Right atrium auricular region (tissue), 2 donors: ENCODE results near the gene ZNF25. TPM values are rescaled to one million over a fixed set of nuclear protein-coding genes. Genes with fewer than 3 reads are reported as not detected.
"Not testable (repeated sequence)": the region's sequence is repeated elsewhere in the genome, so short reads cannot be mapped to it uniquely, and the experiment has no call there.

Experiments used
- DNase-seq: peaks from one replicate; pipeline ENCODE4 v3.0.0-alpha.2; 2019; ENCODE audit warnings: low spot score
- H3K27ac ChIP-seq, 2 donors: fragments of 200-600 bp; sonication (generic); 1 replicate in 1 of 2; 2 replicates in 1 of 2; pipeline ENCODE4 v1.5.1; 2016 to 2019
- H3K27me3 ChIP-seq, 2 donors: fragments of 200-600 bp; sonication (generic); one replicate each; pipeline versions ENCODE4 v1.5.1 to v1.6.0; 2017 to 2019
- H3K36me3 ChIP-seq: fragments of 200-600 bp; sonication (generic); one replicate; pipeline ENCODE4 v1.5.1; 2016
- H3K4me1 ChIP-seq, 2 donors: fragments of 200-600 bp; sonication (generic); one replicate each; pipeline versions ENCODE4 v1.5.1 to v1.6.0; 2017 to 2019
- H3K4me3 ChIP-seq, 2 donors: fragments of 200-600 bp; sonication (generic); 1 replicate in 1 of 2; 2 replicates in 1 of 2; pipeline ENCODE4 v1.5.1; 2017 to 2019; ENCODE audit warnings: mild to moderate bottlenecking in 1 of 2, moderate library complexity in 1 of 2
- H3K9me3 ChIP-seq, 2 donors: fragments of 200-600 bp; sonication (generic); one replicate each; pipeline ENCODE4 v1.5.1; 2019
- total RNA-seq, 2 donors: library from RNA; depleted of rRNA; stranded (reverse); fragments of >200 nt; gene quantifications; one replicate each; pipeline ENCODE4 v1.1.0, GENCODE V29; 2016
- TF ChIP-seq, protein P1 (sequence below), 2 donors: fragments of 200-600 bp; sonication (generic); IDR thresholded peaks; one replicate each; pipeline ENCODE4 v1.5.1; 2019; ENCODE audit warnings: antibody characterized with exemption in 2 of 2

The ZNF25 gene
- total RNA-seq: 10 to 100 TPM; 12.6 to 20.6 TPM

DNA sequence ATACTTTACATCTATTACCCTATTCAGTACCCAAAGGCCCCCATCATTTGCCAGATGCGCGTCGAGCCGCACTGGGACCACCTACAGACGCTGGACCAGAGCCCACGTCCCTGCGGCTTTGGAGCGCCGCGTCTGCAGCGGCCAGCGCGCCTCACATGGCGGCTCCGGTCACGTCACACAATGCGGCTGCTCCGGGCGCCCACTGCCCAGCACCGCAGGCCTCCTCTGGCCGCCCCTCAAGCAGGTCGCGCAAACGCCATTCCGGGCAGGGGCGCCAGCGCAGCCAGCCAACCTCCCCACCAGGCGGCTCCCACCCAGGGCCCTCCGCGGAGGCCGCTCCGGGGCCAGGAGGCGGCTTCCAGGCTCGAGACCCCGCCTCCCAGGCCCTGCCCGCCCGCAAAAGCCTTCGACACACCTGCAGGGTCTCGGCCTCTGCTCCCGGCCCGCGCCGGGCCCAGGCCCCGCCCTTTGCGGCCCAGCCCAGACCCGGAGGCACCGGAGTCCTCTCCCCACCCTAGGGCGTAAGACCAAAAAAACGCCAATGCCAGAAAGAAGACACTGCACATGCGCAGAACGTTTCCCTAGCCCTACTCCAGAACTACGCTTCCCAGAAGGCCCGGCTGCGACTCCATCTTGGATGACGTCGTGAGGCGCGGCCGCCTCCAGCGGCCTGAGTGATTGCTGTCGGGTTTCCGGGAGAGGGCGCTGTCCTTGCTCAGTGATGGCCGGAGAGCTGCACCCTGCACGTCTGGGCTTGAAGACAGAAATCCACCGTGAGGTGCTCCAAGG is at the start of gene ZNF25:
Gene ZNF25 (minus strand): TSS at position 557 of the 789 bp plus-strand sequence. CDS start 4,925 bp downstream, outside the sequence.
- Histone ChIP-seq H3K27me3 (no peaks in the 10 kb centered on the region), H3K36me3 (no peaks in the 10 kb centered on the region), H3K27ac (peak within 1 kb of the TSS; percentile 99), H3K4me3 (peak within 1 kb of the TSS; percentile 86 to 94), H3K4me1 (peaks cover 0 to 6% of the 10 kb centered on the region in 2 donors), H3K9me3 (no peaks in the 10 kb centered on the region)
- peak; percentile 99 for DNase-seq
- TF ChIP-seq, protein P1, sequence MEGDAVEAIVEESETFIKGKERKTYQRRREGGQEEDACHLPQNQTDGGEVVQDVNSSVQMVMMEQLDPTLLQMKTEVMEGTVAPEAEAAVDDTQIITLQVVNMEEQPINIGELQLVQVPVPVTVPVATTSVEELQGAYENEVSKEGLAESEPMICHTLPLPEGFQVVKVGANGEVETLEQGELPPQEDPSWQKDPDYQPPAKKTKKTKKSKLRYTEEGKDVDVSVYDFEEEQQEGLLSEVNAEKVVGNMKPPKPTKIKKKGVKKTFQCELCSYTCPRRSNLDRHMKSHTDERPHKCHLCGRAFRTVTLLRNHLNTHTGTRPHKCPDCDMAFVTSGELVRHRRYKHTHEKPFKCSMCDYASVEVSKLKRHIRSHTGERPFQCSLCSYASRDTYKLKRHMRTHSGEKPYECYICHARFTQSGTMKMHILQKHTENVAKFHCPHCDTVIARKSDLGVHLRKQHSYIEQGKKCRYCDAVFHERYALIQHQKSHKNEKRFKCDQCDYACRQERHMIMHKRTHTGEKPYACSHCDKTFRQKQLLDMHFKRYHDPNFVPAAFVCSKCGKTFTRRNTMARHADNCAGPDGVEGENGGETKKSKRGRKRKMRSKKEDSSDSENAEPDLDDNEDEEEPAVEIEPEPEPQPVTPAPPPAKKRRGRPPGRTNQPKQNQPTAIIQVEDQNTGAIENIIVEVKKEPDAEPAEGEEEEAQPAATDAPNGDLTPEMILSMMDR (IDR thresholded peaks at IDR 0.05): peak; percentile 82 to 88

DNA sequence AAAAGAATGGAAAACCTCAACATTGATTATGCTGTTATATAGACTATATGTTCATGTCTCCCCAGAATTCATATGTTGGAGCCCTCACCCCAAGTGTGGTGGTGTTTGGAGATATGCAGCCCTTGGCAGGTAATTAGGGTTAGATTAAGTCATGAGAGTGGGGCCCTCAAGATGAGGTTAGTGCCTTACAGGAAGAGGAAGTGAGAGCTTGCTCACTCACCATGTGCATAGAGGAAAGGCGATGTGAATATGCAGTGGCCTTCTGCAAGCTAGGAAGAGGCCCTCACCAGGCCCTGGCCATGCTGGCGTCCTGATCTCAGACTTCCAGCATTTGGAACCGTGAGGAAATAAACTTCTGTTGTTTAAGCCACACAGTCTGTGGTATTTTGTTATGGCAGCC is 48.8 kb upstream of the ZNF25 start:
- Histone ChIP-seq H3K36me3 (peaks cover 61% of the 10 kb centered on the region), H3K9me3 (no peaks in the 10 kb centered on the region), H3K27ac (no peak overlapping the region), H3K4me1 (no peaks in the 10 kb centered on the region), H3K4me3 (no peak overlapping the region), H3K27me3 (no peaks in the 10 kb centered on the region)
- DNase-seq: no peak
- TF ChIP-seq, protein P1 (IDR thresholded peaks at IDR 0.05): no peak

DNA sequence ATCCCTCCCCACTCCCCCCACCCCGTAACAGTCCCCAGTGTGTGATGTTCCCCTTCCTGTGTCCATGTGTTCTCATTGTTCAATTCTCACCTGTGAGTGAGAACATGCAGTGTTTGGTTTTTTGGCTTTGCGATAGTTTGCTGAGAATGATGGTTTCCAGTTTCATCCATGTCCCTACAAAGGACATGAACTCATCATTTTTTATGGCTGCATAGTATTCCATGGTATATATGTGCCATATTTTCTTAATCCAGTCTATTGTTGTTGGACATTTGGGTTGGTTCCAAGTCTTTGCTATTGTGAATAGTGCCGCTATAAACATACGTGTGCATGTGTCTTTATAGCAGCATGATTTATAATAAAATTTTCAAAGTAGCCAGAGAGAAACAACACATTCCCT is 42.7 kb upstream of the ZNF25 start:
- not testable (repeated sequence) for H3K9me3 ChIP-seq, H3K4me3 ChIP-seq, DNase-seq, H3K27me3 ChIP-seq, H3K4me1 ChIP-seq, H3K27ac ChIP-seq
- H3K36me3 ChIP-seq: peaks cover 48% of the 10 kb centered on the region

DNA sequence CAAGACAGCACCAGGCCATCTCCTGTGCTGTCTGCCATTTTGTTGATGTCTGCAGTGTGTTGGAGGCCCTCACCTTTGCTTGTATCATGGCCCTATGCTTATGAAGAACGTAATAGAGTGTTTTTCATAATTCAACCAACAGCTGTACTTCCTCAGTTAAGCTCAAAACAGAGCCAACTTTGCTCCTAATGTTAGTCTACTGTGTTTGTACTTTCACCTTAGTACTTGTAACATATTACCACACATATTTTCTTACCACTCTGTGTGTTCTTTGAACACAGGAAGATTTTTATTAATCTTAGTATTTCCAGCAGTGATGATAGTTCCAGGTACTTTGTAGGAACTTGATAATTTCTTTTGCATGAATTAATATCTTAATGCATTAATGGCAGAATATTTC is 39.9 kb upstream of the ZNF25 start:
- Histone ChIP-seq H3K36me3 (peaks cover 48% of the 10 kb centered on the region), H3K9me3 (no peaks in the 10 kb centered on the region), H3K4me1 (peaks cover 0 to 7% of the 10 kb centered on the region in 2 donors), H3K27ac (no peak overlapping the region), H3K4me3 (no peak overlapping the region), H3K27me3 (no peaks in the 10 kb centered on the region)
- no peak for DNase-seq
- TF ChIP-seq, protein P1 (IDR thresholded peaks at IDR 0.05): no peak

DNA sequence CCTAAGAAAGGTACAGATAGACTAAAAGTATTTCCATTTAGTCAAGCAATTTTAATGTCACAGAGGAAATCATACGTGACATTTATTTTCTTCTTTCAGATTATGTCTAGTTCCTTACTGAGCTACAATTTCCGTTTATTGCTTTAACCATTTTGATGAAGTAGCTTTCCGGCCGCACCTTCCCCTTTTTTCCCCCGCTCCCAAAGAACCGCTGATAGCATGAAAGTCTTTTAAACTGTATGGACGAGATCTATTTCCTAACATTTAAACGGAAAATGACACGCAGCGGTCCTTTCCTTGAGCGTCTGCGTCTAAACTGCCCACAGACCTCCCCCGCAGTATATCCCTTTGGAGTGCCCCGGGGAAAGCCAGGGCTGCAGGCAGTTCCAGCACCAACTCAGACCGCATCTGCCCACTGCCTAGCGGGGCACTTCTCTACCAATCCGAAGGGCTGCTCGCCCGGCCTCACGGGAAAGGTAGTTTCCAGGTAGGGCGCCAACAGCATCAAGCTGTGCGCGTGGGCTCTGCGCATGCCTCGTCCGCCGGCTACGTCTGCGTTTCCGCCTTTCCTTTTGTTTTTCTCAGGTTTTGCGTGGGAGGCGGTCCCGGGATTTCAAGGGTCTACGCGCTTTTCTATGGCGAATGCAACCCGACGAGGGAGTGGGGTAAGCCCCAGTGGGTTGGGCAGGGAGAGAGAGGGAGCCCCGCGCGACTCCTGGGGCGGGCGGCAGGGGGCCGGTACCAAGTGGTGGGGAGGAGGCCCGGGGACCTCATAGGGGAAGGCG is 33.9 kb upstream of the ZNF25 start, which contains the start of gene ZNF33A:
Gene ZNF33A (plus strand): TSS at position 557 of the 785 bp plus-strand sequence. CDS start 1,667 bp downstream, outside the sequence.
- Histone ChIP-seq H3K36me3 (peaks cover 7% of the 10 kb centered on the region), H3K27ac (peak within 1 kb of the TSS; percentile 99 to 100), H3K27me3 (no peaks in the 10 kb centered on the region), H3K4me3 (peak within 1 kb of the TSS; percentile 78 to 87), H3K4me1 (peaks cover 0 to 8% of the 10 kb centered on the region in 2 donors), H3K9me3 (no peaks in the 10 kb centered on the region)
- TF ChIP-seq, protein P1 (IDR thresholded peaks at IDR 0.05): no peak
- peak; percentile 90 for DNase-seq

DNA sequence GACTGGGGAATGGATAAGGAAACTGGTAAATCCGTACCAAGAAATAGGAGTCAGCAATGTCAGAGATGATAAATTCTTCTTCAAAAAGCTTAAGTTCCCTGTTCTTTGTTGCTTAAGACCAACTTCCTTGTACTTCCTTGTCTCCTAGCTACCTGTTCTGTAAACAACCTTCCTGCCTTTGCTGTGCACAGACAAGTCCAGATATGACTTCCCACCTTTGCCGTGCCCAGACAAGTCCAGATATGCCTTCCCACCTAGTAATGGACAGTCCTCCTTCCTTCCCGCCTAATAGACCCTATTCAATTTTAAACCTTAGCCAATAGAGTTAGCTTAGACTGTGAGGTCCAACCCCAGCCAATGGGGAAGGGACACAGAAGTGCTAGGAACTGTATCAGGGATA is 31.5 kb upstream of the ZNF25 start:
- Histone ChIP-seq H3K9me3 (no peaks in the 10 kb centered on the region), H3K27me3 (no peaks in the 10 kb centered on the region), H3K4me1 (peaks cover 0 to 8% of the 10 kb centered on the region in 2 donors), H3K36me3 (peaks cover 5% of the 10 kb centered on the region), H3K27ac (no peak overlapping the region), H3K4me3 (no peak overlapping the region)
- TF ChIP-seq, protein P1 (IDR thresholded peaks at IDR 0.05): no peak
- no peak for DNase-seq
